HG03378 (cell line): ENCODE results near the gene NEBL.
"Not testable (repeated sequence)": the region's sequence is repeated elsewhere in the genome, so short reads cannot be mapped to it uniquely, and the experiment has no call there.

ENCODE experiments used
- ATAC-seq: cut with Tn5 transposase; IDR thresholded peaks from one replicate; pipeline ENCODE4 v1.9.1; 2021; ENCODE audit warnings: mild to moderate bottlenecking, moderate library complexity; ENCODE audit not compliant: unreplicated experiment

Gene NEBL, protein sequence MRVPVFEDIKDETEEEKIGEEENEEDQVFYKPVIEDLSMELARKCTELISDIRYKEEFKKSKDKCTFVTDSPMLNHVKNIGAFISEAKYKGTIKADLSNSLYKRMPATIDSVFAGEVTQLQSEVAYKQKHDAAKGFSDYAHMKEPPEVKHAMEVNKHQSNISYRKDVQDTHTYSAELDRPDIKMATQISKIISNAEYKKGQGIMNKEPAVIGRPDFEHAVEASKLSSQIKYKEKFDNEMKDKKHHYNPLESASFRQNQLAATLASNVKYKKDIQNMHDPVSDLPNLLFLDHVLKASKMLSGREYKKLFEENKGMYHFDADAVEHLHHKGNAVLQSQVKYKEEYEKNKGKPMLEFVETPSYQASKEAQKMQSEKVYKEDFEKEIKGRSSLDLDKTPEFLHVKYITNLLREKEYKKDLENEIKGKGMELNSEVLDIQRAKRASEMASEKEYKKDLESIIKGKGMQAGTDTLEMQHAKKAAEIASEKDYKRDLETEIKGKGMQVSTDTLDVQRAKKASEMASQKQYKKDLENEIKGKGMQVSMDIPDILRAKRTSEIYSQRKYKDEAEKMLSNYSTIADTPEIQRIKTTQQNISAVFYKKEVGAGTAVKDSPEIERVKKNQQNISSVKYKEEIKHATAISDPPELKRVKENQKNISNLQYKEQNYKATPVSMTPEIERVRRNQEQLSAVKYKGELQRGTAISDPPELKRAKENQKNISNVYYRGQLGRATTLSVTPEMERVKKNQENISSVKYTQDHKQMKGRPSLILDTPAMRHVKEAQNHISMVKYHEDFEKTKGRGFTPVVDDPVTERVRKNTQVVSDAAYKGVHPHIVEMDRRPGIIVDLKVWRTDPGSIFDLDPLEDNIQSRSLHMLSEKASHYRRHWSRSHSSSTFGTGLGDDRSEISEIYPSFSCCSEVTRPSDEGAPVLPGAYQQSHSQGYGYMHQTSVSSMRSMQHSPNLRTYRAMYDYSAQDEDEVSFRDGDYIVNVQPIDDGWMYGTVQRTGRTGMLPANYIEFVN

GRCh38 chr10:20897146-20897825 lies at the start of gene NEBL:
Gene NEBL, minus strand, starts transcription at chr10:20897311. Its CDS starts 106 bp downstream, at chr10:20897205.
- no peak for ATAC-seq

GRCh38 chr10:20945546-20946332 lies 48.6 kb upstream of the NEBL start:
- ATAC-seq, result no peak

DNA sequence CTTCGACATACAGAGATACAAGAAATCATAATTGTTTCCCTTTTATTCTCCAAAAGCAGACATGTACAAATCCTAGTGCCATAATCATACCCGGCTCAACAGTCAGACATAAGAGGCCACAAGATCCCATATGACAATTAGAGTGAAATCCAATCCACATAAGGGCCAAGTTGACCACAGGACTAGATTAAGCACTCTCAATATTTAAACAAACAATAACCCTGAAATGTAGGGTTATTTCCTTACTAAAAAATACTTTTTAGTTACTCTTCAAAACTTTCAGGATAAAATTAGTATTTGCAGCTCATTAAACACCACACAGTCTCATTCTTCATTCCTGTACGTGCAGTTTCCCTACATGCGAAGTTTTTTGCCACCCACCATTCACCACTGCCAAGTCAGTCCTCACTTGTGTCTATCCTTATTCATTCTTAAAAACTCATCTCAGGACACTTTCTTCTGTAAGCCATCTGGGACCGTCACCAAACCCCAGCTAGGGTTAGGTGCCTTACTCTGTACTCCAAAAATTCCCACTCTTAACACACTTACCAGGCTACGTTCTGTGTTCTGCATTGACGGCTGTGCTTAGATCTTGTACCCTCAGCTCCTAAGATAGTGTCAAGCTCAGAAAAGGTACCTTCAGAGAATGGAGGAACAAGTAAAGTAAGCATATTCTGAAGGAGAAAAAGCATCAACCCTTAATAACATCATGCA lies 47.8 kb upstream of the NEBL start:
- no peak for ATAC-seq

DNA sequence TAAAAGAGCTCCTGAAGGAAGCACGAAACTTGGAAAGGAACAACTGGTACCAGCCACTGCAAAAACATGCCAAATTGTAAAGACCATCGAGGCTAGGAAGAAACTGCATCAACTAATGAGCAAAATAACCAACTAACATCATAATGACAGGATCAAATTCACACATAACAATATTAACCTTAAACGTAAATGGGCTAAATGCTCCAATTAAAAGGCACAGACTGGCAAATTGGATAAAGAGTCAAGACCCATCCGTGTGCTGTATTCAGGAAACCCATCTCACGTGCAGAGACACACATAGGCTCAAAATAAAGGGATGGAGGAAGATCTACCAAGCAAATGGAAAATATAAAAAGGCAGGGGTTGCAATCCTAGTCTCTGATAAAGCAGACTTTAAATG lies 42.3 kb upstream of the NEBL start:
- ATAC-seq, result not testable (repeated sequence)

GRCh38 chr10:20936396-20936795 lies 39.3 kb upstream of the NEBL start:
- ATAC-seq, result no peak

DNA sequence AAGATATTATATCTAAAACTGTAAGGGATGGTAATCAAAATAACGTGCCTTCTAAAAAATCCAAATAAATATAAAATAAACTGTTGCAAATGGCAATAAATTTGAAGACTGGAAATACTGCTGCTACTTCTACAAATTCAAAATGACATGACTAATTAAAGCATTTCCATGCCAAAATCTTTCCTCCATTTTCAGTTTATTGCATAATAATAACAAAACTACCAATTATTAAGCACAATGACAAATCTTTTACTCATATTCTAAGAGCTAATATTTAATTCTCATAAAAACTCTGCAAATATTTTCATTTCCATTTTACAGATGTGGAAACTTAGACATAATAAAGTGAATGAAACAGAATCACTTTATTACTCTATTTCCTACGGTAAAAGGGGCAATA lies 38.8 kb upstream of the NEBL start:
- ATAC-seq, result no peak

GRCh38 chr10:20935301-20935700 lies 38.2 kb upstream of the NEBL start:
- no peak for ATAC-seq

DNA sequence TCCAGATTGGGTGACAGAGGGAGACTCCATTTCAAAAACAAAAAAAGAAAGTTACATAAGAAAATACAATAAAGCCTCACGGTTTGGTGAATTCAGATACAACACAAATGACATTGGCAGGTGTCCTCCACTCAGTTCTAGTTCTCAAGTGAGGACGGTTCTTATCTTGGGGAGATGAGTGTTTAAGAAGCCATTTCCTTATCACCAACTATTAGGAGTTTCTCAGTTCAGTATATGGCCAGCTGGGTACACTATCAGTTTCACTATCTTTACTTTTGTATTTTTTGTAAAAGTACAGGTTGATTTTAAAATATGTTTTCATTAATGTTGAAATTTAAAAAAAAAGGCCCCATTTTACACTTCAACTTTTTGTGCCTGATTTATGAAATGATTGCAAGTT lies 36.6 kb upstream of the NEBL start:
- ATAC-seq, result no peak

GRCh38 chr10:20932606-20933126 lies 35.6 kb upstream of the NEBL start:
- no peak for ATAC-seq

DNA sequence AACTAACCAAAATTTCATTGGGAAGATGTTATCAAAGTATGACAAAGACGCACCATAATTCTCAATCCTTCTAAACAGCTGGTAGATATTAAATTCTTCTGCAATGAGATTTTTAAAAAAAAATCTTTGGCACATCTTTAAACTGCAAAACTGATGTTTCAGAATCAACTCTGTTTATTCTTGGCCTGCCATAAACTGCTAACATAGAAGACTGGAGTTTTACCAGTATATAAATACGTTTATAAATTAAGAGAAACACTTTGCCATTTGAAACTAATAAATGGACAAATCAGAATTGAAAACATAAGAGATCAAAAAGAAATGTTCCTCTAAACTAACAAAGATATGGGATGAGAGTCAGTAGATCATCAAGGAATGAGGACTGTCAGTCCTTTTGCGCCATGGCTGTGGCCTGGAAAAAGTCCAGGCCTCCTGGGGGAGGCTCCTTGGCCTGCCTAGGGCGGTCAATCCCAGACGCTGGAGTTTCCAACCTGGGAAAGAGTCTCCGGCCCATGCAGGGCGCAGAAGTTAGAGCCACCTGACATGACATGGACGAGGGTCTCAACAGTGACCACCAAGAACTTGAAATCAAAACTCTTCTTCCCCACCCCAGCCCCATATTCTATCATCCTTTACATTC lies 34.2 kb upstream of the NEBL start:
- no peak for ATAC-seq

DNA sequence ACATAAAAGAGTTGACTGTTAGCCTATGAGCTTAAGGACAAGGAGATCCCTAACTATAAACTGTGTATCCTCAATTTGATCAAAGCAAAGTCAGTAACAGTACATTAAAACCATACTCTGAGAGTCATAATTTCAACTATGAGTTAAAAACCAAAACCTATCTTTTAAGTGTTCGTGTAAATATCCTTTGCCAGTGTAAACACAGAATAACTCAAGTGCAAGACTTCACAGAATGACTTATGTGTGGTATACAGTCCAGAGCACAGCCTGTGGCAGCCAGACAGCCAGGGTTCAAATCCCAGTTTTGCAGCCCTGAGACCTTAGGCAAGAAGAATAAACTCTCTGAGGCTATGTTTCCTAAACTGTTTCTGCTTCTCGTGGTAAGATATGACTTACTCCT lies 30.3 kb upstream of the NEBL start:
- ATAC-seq, result no peak

DNA sequence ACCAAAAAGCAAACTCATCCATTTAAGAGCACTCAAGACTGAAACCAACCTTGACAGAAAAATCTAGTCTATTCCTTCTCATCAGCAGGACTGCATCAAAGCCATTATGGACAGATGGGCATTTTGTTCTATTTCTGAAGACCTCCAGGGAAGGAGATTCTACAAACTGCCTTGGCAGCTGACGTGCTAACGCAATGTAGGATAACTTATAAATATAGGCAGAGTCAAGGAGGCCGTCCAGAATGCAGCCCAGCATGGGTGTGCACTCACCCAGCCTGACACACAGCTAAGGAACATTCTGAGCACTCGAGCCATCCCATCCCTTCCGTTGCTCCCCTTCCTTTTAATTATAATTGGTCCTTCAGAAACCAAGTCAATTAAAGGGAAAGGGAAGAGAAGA lies 25.3 kb upstream of the NEBL start:
- ATAC-seq, result no peak

DNA sequence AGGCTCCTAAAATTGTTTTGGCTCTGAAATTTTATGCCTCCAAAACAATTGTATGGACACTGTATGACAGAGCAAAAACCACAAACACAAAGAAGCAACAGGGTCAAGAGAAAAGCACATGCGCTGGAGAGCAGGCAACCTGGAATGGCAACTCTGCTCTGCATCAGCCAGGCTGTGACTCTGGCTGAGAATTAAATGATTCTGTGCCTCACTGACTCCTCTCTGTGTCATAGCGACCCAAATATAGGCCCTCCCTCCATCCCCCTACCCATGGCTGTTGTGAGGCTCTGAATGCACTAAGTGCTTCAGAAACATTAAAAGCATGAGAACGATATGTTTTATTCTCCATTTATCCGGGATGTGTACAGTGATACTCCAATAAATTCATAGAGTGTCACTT lies 24.9 kb upstream of the NEBL start:
- no peak for ATAC-seq

GRCh38 chr10:20920061-20920460 lies 22.9 kb upstream of the NEBL start:
- ATAC-seq, result no peak

- no peak for ATAC-seq
These were observed 22.4 kb upstream of the NEBL start for GRCh38 chr10:20919481-20919880.

- no peak for ATAC-seq
These were observed 19.9 kb upstream of the NEBL start for GRCh38 chr10:20916976-20917375.

GRCh38 chr10:20912969-20913368 lies 15.9 kb upstream of the NEBL start:
- no peak for ATAC-seq

GRCh38 chr10:20911626-20912025 lies 14.5 kb upstream of the NEBL start:
- no peak for ATAC-seq

GRCh38 chr10:20909801-20910200 lies 12.7 kb upstream of the NEBL start:
- ATAC-seq, result no peak
